GM19397 (cell line): ENCODE data around the gene ELP4.

ENCODE experiments used
- ATAC-seq: cut with Tn5 transposase; IDR thresholded peaks from one replicate; pipeline ENCODE4 v1.9.1; 2021; ENCODE audit warnings: mild to moderate bottlenecking, moderate library complexity; ENCODE audit not compliant: unreplicated experiment

Gene ELP4

DNA sequence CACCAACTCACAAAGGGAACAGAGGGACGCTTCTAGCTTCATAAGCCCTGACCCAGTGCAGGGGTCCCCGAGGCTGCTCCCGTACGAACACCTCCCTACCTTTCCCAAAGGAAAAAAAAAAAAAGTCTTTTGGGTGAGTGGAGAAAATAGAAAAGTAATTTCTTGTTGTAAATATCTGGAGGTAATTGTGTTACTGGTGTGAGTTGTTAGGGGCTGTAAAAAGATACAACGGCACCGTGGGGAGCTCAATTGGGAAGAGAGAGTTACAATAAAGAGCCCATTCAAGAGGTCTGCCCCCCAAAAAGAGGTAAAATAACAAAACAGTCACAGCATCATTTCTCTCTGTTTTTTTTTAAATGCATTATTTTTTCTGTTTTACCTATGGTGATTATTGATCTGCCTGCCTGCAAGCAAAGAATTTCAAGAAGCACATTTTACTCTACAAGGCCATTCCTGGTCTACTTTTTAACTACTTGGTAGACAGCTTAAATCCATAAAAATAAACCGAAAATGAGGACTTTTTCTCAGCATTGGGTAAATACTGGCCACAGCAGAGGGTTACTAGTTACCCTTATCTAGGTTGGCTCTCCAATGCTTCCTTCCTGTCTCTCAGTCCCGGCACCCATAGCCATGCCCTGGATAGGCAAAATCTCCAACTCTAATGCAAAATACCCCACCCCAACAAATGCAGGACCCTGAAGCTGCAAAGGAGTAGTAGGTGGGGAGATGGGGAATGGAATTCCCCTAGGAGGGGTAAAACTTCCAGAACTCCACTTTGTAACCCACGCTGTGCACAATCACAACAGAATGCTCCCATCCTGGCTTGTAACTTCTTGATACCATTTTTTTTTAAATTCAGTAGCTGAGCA lies 298.5 kb downstream of the ELP4 start:
- ATAC-seq = no peak

GRCh38 chr11:31808721-31809540 lies 299.4 kb downstream of the ELP4 start:
- no peak for ATAC-seq

GRCh38 chr11:31809541-31809856 lies 299.9 kb downstream of the ELP4 start:
- ATAC-seq = no peak

GRCh38 chr11:31809857-31810778 lies 300.6 kb downstream of the ELP4 start:
- ATAC-seq = no peak

- ATAC-seq = peak; percentile 67
These were observed 301.4 kb downstream of the ELP4 start, which contains the start of gene PAX6 for GRCh38 chr11:31810779-31811647. Gene PAX6 (minus strand): TSS chr11:31811322. CDS start chr11:31806411, 4,911 bp downstream.

- ATAC-seq = no peak
These were observed 303.1 kb downstream of the ELP4 start for GRCh38 chr11:31812383-31813381.

DNA sequence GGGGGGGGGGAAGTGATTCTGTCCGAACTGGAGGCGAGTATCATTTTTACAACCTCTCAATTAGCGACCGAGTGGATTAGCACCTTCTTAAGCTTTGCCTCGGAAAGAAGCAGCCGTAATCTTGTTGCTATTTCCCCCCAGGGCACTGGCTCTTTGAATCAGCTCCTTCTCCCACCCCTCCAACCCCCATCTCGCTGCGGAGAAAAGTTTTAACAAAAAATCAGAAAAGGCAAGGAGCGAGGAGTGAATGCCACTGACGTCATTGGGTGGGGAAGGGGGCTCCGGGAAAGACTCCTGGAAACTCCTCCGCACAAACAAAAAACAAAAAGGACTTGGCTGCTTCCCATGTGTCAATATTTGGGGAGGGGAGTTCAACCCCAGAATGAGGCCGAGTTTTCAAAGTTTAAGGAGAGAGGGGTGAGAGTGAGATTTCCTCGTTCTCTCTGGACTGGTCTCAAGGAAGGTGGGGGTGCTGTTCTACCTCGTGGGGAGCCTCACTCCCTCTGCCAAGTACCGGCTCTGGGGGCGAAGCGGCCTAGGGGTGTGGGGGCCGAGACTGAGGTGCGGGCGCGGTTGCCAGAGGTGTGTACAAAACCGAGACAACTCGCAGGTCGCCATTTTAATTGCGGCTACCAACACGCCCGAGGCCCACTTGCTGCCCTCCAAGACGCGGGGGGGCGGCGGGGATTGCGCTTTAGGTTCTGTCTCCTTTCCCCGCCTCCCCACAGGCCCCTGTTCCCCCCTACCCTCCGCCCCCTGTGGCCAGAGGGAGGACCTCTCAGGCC lies 304.0 kb downstream of the ELP4 start:
- no peak for ATAC-seq

GRCh38 chr11:31814176-31814868 lies 304.8 kb downstream of the ELP4 start:
- ATAC-seq = no peak

GRCh38 chr11:31815711-31816467 lies 306.3 kb downstream of the ELP4 start:
- ATAC-seq = no peak

DNA sequence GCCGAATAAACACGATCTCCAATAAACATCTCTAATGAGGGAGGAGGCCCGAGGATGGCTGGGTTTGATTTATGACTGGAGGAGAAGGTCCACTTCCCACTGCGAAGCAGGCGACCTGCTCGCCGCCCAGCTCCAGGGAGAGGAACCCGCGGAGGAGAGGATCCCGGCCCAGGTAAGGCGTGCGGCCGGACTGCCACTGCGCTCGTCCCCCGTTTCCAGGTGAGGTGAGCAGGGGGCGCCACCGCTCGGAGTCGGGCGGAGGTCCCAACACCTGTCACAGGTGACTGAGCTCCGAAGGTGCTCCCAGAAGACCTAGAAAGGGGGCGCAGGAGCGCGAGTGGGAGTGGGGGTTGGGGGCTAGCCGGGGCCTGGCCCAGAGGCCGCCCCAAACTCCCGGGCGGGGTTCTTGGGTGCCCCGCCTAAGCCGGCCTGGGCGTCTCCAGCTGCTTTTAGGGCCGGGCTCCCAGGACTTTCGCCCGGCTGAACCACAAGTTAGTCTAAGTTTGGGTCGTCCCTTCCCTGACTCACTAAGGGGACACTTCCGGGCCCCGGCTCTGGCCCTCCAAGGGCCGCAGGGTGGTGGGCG lies 307.0 kb downstream of the ELP4 start:
- ATAC-seq = no peak

DNA sequence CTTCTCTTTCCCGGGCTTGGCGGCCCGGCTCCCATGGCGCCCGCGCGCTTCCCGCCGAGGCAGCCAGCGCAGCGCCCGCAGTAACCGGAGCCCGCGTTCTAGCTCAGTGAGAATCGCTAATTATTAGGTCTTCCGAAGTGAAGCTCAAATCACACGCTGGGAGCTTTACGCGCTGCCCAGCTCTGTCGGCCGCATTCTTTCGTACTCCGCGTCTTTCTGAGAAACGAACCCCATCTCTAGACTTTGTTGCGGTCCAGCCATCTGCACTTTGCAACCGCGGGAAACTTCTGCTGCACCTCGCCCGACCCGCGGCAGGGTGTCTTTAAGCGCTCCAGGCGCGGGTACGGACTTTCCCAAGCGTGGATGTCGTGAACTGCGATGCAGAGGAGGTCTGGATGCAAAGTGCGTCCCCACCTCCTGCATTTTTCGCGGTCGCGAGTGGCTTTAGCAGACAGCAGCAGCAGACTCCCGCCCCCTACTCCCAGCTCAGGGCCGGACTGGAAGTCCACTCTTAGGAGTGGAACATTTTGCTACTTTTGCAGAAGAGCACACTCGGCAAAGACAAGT lies 307.6 kb downstream of the ELP4 start:
- no peak for ATAC-seq

GRCh38 chr11:31817621-31818424 lies 308.3 kb downstream of the ELP4 start:
- ATAC-seq = no peak

DNA sequence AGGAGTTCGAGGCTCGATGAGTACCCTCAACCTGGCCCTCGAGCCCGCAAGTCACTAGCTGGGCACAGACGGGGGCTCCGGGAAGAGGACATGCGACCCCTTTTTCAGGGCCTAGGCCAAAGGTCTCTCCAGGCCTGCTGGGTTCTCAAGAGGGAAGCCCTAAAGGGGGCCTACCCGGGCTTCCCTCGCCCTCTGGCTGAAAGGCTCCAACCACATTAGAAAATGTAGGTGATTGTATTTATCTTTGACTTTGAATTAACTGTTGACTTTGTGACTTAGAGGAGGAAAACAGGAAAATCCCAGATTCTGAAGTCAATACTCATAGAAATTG lies 308.8 kb downstream of the ELP4 start:
- ATAC-seq = no peak

GRCh38 chr11:31818874-31819331 lies 309.3 kb downstream of the ELP4 start:
- no peak for ATAC-seq
